GM12873 (cell line): ENCODE measurements around the gene RASEF.

Source experiments
- TF ChIP-seq, protein P1 (sequence below): IDR thresholded peaks from 2 replicates; pipeline ENCODE4 v1.5.1; 2012; ENCODE audit warnings: low read depth, mild to moderate bottlenecking, moderate library complexity, low read length, control low read depth; ENCODE audit not compliant: insufficient read depth; ENCODE audit errors: missing control alignments

Gene RASEF

DNA sequence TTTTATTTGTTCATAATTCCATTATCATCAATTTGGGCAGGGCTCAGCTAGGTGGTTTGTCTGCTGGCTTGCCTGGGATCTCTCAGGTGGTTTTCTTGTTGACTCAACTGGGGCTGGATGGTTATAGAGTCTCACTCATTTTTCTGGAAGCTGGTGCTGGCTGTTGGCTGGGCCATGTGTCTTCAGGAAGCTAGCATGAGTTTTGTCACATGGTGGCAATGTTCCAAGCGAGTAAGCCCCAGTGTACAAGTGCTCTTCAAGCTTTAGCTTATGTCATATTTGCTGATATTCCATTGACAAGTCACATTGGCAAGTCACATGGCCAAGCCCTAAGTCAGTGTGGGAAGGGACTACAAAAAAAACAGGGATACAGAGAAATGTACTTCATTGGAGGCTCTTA lies 2.3 kb upstream of the RASEF start:
- TF ChIP-seq, protein P1, sequence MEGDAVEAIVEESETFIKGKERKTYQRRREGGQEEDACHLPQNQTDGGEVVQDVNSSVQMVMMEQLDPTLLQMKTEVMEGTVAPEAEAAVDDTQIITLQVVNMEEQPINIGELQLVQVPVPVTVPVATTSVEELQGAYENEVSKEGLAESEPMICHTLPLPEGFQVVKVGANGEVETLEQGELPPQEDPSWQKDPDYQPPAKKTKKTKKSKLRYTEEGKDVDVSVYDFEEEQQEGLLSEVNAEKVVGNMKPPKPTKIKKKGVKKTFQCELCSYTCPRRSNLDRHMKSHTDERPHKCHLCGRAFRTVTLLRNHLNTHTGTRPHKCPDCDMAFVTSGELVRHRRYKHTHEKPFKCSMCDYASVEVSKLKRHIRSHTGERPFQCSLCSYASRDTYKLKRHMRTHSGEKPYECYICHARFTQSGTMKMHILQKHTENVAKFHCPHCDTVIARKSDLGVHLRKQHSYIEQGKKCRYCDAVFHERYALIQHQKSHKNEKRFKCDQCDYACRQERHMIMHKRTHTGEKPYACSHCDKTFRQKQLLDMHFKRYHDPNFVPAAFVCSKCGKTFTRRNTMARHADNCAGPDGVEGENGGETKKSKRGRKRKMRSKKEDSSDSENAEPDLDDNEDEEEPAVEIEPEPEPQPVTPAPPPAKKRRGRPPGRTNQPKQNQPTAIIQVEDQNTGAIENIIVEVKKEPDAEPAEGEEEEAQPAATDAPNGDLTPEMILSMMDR: no peak

DNA sequence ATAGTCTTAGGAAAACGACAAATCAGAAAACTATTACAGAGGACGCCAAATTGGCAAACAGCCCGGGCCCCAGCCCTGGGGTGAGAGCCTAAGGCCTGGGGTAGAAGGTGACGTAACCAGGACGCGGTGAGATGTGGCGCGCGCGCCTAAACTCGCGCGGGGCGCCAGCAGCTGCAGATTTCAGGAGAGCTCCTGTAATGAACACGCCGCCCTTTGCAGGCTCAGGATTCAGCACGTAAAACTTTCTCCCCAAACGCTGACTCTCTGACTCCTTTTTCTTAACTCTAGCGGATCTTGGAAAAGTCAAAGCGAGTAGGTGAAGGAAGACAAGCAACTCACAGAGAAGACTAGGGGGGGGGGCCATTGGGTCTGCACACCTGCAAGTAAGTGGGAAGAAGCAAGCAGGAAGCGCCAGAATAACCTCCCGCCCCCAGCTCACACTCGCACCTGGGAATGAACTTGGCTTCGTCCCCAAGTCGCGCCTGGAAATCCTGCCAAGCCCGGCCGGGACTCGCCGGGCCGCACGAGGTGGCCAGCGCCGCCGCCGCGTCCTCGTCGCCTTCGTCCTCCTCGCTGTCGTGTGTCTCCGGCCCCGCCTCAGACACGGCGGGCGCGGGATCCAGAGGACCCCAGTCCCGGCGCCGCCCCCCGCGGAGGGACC lies 822 bp downstream of the RASEF start:
- TF ChIP-seq, protein P1: no peak

DNA sequence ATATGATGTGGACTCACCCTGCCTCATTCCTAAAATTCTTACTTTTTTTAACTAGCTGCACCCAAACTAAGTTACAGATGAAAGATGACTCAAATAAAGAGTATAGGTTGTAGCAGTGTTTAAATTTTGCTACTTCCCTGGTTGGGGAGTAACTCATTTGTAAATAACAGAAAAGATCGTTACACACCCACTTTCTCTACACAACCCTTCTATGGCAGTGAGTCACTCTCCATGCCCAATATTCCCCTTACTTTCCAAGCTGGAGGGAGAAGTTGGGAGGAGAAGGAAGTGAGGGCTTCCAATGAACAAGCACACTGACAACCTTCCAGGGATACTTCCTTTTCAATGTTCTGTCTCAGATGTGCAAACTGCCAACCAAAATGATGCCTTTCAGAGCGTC lies 1.9 kb downstream of the RASEF start:
- TF ChIP-seq, protein P1: no peak

DNA sequence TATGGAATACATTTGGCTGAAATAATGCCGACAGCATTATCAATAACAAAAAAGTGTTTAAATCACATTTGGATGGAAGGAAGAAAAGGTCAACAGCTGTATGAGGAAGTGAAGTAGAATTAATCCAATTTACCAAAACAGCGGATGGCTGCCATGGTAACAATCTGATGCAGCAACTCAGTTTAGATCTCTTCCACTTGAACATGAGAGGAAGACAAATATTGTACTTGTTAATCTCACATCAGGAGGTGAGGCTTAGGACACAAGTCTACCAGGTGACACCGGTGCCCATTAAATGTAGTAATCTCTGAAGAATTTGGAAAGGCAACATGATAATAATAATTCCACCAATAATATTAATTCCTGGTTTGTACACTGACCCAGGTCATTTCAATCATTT lies 2.4 kb downstream of the RASEF start:
- TF ChIP-seq, protein P1: no peak

DNA sequence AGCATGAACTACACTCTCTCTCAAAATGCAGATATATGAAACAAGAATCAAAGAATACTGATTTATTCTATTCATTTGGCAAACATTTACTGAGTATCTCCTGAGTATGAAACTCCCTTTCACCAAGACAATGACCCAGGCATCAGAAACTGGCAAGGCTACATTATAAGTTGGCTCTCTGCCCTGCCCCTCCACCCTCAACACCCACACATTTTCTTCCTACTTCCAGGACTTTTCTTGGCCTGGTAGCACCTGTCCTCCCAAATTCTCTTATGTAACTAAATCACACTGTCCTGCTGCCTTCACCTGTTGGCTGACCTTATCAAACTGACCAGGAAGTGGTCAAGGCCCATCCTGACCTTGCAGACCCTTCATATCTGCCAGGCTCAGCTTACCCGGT lies 3.5 kb downstream of the RASEF start:
- TF ChIP-seq, protein P1: no peak

DNA sequence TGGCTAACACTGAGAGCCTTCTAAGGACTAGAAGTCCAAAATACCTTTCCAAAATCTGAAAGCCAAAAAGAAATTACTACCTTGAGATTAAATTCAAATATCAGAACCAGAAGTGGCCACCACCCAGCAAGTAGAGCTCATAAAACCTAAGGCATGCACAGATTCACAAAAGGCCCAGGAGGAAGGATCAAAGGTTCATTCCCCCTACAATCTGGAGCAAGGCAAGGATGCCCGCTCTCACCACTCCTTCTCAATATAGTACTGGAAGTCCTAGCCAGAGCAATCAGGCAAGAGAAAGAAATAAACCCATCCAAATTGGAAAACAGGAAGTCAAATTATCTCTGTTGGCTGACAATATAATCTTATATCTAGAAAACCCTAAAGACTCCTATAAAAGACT lies 6.0 kb downstream of the RASEF start:
- TF ChIP-seq, protein P1: no peak

DNA sequence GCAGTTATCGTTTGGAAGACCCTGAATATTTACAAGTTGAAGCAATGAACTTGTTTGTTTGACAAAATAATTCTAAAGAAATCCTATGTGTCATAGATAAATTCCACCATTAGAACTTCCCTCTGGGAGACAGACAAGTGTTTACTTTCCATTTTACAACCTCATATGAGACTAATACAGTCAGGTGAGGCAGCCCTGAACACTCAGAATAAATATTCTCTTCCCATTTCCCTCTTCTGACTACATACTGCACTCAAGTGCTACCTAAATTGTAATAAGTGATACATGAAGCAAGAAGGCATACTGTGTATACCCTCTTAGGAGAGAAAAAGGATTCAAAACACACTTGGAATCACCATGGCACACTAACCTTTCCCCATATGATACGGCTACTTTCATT lies 6.8 kb downstream of the RASEF start:
- TF ChIP-seq, protein P1: no peak
